Measurements from ENCODE around the gene TPSAB1.
"Not testable (repeated sequence)": the region's sequence is repeated elsewhere in the genome, so short reads cannot be mapped to it uniquely, and the experiment has no call there.

Gene TPSAB1

DNA sequence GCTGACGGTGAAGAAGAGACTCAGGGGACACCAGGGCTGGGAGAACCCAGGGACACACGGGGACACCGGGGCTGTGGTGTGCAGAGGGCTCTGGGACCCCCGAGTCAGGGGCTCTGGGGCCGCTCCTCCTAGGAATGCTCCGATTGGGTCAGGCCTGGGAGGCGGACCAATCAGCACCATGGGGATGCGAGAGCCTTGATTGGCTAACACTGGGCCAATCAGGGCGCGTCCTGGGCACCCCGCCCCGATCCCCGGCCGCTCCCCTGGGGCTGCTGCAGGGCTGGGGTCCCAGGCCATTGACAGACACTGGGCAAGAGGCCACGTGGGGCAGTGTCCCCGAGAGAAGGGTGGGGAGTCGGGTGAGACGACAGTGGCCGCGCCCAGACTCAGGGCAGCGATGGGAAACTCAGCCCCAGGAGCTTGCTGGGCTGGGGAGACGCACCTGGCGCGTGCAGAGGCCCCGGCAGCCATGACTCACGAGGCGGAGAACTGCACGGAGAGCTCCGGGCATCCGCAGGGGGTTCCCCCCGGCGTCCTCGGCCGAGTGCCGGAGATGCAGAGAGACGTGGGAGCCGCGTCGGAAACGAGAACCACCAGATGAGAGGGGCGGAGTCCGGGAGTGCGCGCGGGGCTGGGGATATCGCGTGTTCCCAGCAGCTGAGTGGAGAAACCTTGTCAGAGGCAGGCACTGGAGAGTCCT lies 8.3 kb upstream of the TPSAB1 start:
- not testable (repeated sequence) for H3K36me3 ChIP-seq (ENCODE audit: control insufficient read depth, insufficient read depth, low read length); H3K4me3 ChIP-seq (replicated peaks; ENCODE audit: low read depth, low read length); H3K27me3 ChIP-seq (replicated peaks; ENCODE audit: control insufficient read depth, insufficient read depth, low read length); DNase-seq (ENCODE audit: extremely low read depth, insufficient read length)

DNA sequence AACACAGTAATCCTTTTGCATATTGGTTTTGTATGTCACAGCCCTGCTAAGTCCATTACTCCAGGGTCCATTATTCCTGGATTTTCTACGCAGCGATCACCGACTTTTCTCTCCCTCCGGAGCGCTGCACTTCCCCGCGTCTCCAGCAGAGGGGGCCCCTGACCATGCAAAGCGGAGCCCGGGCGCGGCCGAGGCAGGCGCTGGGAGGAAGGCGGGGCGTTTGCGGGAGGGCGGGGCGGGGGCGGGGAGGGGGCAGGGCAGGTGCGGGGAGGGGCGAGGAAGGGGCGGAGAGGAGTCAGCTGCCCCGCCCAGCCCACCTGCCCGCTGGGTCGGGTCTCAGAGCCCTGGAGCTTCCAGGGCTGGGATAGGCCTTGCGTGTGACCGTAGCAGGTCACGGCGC lies 3.8 kb upstream of the TPSAB1 start:
- not testable (repeated sequence) for H3K27me3 ChIP-seq (replicated peaks; ENCODE audit: control insufficient read depth, insufficient read depth, low read length); H3K4me3 ChIP-seq (replicated peaks; ENCODE audit: low read depth, low read length); DNase-seq (ENCODE audit: extremely low read depth, insufficient read length); H3K36me3 ChIP-seq (ENCODE audit: control insufficient read depth, insufficient read depth, low read length)

DNA sequence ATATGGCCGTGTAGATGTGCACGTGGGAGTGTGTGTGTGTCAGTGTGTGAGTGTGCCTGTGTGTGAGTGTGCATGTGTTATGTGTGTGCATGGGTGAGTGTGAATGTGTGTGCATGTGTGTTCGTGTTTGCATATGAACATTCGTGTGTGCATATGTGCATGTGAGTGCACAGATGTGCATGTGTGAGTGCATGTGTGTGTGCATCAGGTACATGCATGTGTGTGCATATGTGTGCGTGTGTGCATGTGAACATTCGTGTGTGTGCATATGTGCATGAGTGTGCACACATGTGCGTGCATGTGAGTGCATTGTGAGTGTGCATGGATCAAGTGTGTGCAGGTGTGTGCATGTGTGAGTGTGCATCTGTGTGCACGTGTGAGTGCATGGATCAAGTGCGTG lies 2.5 kb upstream of the TPSAB1 start:
- TF ChIP-seq, protein P1, sequence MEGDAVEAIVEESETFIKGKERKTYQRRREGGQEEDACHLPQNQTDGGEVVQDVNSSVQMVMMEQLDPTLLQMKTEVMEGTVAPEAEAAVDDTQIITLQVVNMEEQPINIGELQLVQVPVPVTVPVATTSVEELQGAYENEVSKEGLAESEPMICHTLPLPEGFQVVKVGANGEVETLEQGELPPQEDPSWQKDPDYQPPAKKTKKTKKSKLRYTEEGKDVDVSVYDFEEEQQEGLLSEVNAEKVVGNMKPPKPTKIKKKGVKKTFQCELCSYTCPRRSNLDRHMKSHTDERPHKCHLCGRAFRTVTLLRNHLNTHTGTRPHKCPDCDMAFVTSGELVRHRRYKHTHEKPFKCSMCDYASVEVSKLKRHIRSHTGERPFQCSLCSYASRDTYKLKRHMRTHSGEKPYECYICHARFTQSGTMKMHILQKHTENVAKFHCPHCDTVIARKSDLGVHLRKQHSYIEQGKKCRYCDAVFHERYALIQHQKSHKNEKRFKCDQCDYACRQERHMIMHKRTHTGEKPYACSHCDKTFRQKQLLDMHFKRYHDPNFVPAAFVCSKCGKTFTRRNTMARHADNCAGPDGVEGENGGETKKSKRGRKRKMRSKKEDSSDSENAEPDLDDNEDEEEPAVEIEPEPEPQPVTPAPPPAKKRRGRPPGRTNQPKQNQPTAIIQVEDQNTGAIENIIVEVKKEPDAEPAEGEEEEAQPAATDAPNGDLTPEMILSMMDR (IDR thresholded peaks at IDR 0.05; ENCODE audit: insufficient read depth, low read length, poor library complexity, severe bottlenecking): no peak
- no peaks in the 10 kb centered on the region for H3K36me3 ChIP-seq (ENCODE audit: control insufficient read depth, insufficient read depth, low read length)
- no peaks in the 10 kb centered on the region for H3K27me3 ChIP-seq (replicated peaks; ENCODE audit: control insufficient read depth, insufficient read depth, low read length)
- DNase-seq (ENCODE audit: extremely low read depth, insufficient read length): no peak
- H3K4me3 ChIP-seq (replicated peaks; ENCODE audit: low read depth, low read length): no peak overlapping the region

DNA sequence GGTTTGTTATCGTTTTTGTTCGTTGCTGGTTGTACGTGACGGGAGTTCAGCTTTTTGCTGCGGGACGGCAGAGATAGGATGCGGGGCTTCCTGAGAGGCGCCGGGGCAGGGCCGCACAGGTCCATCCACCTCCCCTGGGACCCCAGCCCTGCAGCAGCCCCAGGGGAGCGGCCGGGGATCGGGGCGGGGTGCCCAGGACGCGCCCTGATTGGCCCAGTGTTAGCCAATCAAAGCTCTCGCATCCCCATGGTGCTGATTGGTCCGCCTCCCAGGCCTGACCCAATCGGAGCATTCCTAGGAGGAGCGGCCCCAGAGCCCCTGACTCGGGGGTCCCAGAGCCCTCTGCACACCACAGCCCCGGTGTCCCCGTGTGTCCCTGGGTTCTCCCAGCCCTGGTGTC lies 1.6 kb upstream of the TPSAB1 start:
- not testable (repeated sequence) for H3K4me3 ChIP-seq (replicated peaks; ENCODE audit: low read depth, low read length)

DNA sequence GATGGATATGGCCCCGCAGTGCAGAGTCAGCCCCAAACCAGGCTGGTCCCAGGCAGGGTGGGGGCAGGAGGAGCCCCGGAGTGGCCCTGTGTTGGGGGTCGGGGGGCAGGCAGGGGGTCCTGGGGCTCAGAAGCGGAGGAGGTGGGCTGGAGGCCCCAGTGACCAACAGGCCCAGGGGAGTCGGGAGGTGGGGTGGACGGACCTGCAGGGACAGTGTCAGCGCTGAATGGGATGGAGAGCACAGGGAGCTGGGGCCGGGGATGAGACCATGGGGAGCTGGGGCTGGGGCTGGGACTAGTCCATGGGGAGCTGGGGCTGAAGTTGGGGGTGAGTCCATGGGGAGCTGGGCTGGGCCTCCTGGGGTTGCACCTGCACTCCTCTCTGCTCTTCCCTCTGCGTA lies 930 bp upstream of the TPSAB1 start:
- H3K36me3 ChIP-seq (ENCODE audit: control insufficient read depth, insufficient read depth, low read length); H3K4me3 ChIP-seq (replicated peaks; ENCODE audit: low read depth, low read length); DNase-seq (ENCODE audit: extremely low read depth, insufficient read length); H3K27me3 ChIP-seq (replicated peaks; ENCODE audit: control insufficient read depth, insufficient read depth, low read length): not testable (repeated sequence)

More for the DNA sequence above, 1.6 kb upstream of the TPSAB1 start:
- not testable (repeated sequence) for H3K27me3 ChIP-seq (replicated peaks; ENCODE audit: control insufficient read depth, insufficient read depth, low read length); H3K36me3 ChIP-seq (ENCODE audit: control insufficient read depth, insufficient read depth, low read length); DNase-seq (ENCODE audit: extremely low read depth, insufficient read length)

DNA sequence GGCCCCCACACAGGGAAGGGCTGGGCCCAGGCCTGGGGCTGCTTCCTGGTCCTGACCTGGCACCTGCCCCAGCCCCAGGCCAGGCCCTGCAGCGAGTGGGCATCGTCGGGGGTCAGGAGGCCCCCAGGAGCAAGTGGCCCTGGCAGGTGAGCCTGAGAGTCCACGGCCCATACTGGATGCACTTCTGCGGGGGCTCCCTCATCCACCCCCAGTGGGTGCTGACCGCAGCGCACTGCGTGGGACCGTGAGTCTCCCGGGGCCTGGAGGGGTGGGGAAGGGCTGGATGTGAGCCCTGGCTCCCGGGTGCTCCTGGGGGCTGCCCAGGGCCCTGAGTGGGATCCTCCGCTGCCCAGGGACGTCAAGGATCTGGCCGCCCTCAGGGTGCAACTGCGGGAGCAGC lies 576 bp downstream of the TPSAB1 start:
- DNase-seq (ENCODE audit: extremely low read depth, insufficient read length); H3K4me3 ChIP-seq (replicated peaks; ENCODE audit: low read depth, low read length); H3K27me3 ChIP-seq (replicated peaks; ENCODE audit: control insufficient read depth, insufficient read depth, low read length); H3K36me3 ChIP-seq (ENCODE audit: control insufficient read depth, insufficient read depth, low read length): not testable (repeated sequence)

DNA sequence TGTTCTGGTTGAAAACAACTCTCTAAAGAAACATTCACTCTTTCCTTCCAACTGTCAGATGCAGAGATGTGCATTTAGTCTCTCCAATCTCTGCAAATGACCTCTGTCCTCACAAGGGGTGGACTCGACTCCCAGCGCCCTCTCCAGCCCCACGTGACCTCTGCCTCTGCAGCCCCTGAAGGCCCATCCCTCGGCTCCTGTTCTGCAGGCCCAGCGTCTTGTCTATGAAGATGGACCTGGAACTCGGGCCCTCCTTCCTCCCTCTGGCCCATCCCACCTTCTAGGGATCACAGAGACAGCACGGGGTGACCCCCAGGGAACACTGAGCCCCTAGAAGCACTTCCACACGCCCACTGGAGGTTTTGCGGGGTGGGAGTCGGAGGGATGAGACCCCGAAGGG lies 2.9 kb downstream of the TPSAB1 start:
- not testable (repeated sequence) for DNase-seq (ENCODE audit: extremely low read depth, insufficient read length); H3K4me3 ChIP-seq (replicated peaks; ENCODE audit: low read depth, low read length); H3K27me3 ChIP-seq (replicated peaks; ENCODE audit: control insufficient read depth, insufficient read depth, low read length); H3K36me3 ChIP-seq (ENCODE audit: control insufficient read depth, insufficient read depth, low read length)

DNA sequence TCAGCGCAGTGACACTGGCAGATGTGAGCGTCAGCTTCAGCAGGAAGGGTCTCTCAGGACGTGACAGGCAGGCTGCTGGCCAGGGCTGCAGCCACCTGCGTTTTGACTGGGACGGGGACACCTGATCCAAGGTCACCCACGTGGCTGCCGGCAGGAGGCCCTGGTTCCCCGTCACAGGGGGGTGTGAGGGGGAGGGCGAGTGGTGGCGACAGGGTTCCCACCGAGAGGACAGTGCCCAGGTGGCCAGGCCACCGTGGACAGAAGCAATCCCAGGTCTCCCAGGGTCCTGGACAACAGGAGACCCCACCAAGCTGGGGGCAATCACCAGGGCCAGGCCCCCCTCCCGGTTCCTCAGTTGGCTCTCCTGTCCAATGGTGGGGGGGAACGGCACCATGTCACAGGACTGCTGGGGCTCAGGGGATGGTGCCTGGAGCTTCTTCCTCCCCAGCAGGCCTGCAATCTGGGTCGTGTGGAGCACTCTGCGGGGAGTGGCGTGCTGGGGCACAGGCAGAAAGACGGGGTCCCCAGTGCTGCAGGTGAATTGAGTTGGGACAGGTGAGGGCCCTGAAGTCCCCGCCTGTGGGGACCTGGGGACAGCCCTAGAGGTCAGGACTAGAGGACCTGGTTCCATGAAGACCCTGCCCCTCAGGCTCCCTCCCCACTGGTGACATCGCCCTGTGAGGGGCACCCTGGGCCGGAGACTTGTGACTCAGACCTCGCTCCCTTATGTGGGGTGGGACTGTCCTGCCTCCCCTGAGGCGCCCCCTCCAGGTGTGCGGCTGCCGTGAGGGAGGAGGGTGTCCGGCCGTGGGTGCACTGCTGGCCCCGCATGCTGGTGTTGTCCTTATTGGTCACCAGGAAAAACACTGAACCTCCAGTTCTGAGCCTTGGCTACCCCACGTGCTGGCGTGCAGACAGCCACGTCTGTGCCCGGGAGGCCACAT lies 3.7 kb downstream of the TPSAB1 start:
- not testable (repeated sequence) for H3K36me3 ChIP-seq (ENCODE audit: control insufficient read depth, insufficient read depth, low read length); H3K4me3 ChIP-seq (replicated peaks; ENCODE audit: low read depth, low read length); DNase-seq (ENCODE audit: extremely low read depth, insufficient read length); H3K27me3 ChIP-seq (replicated peaks; ENCODE audit: control insufficient read depth, insufficient read depth, low read length)

DNA sequence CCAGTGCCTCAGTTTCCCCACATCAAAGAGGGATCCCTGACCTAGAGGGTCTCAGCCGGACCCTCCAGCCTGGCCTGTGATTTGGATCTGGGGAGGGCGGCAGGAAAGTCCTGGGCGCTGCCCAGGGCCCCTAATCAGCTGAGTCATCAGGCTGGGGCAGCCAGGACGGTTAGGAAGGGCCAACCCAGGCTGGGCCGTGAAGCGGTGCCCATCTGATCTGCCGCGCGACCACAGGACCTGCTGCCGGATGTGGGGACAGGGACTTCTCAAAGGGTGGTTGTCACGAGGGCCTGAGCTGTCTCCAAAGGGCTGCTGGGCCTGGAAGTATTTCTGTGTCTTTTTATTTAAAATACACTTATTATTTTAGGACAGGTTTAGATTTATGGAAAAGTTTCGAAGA lies 4.4 kb downstream of the TPSAB1 start:
- Histone ChIP-seq H3K36me3 (ENCODE audit: control insufficient read depth, insufficient read depth, low read length) (no peaks in the 10 kb centered on the region), H3K4me3 (replicated peaks; ENCODE audit: low read depth, low read length) (no peak overlapping the region)
- TF ChIP-seq, protein P1 (IDR thresholded peaks at IDR 0.05; ENCODE audit: insufficient read depth, low read length, poor library complexity, severe bottlenecking): no peak

More for the DNA sequence above, 4.4 kb downstream of the TPSAB1 start:
- no peaks in the 10 kb centered on the region for H3K27me3 ChIP-seq (replicated peaks; ENCODE audit: control insufficient read depth, insufficient read depth, low read length)
- no peak for DNase-seq (ENCODE audit: extremely low read depth, insufficient read length)
